Jurkat, Clone E6-1 (cell line): Measurements from ENCODE around the gene NABP1.

Source experiments
- DNase-seq: peaks from one replicate; pipeline ENCODE4 v3.0.0-alpha.2; 2011; ENCODE audit warnings: low read depth, low spot score
- H3K4me3 ChIP-seq: 2 replicates; pipeline ENCODE4 v1.5.1; 2011; ENCODE audit warnings: mild to moderate bottlenecking, low read length, control low read depth, moderate library complexity

The NABP1 gene

GRCh38 chr2:191645434-191646162 is 32.3 kb upstream of the NABP1 start:
- no peak overlapping the region for H3K4me3 ChIP-seq
- no peak for DNase-seq

- no peak overlapping the region for H3K4me3 ChIP-seq
- DNase-seq = no peak
Measured at GRCh38 chr2:191646163-191646902, 31.6 kb upstream of the NABP1 start.

GRCh38 chr2:191649519-191649918 is 28.4 kb upstream of the NABP1 start:
- no peak for DNase-seq

GRCh38 chr2:191650896-191651773 is 26.8 kb upstream of the NABP1 start:
- DNase-seq = no peak
- H3K4me3 ChIP-seq = no peak overlapping the region

More at GRCh38 chr2:191649519-191649918, 28.4 kb upstream of the NABP1 start:
- no peak overlapping the region for H3K4me3 ChIP-seq

- no peak for DNase-seq
- no peak overlapping the region for H3K4me3 ChIP-seq
Measured at GRCh38 chr2:191653667-191654391, 24.1 kb upstream of the NABP1 start.

GRCh38 chr2:191656391-191656790 is 21.5 kb upstream of the NABP1 start:
- DNase-seq = no peak
- H3K4me3 ChIP-seq = no peak overlapping the region

- no peak for DNase-seq
- H3K4me3 ChIP-seq = no peak overlapping the region
Measured at GRCh38 chr2:191656792-191657191, 21.1 kb upstream of the NABP1 start.

- no peak overlapping the region for H3K4me3 ChIP-seq
- DNase-seq = no peak
Measured at GRCh38 chr2:191657977-191658376, 20.0 kb upstream of the NABP1 start.

- DNase-seq = no peak
- H3K4me3 ChIP-seq = no peak overlapping the region
Measured at GRCh38 chr2:191659198-191659597, 18.7 kb upstream of the NABP1 start.

GRCh38 chr2:191660575-191660974 is 17.4 kb upstream of the NABP1 start:
- H3K4me3 ChIP-seq = no peak overlapping the region
- no peak for DNase-seq

GRCh38 chr2:191661097-191661924 is 16.6 kb upstream of the NABP1 start:
- no peak for DNase-seq
- H3K4me3 ChIP-seq = no peak overlapping the region

GRCh38 chr2:191664823-191665677 is 12.9 kb upstream of the NABP1 start:
- no peak for DNase-seq
- H3K4me3 ChIP-seq = no peak overlapping the region

GRCh38 chr2:191666226-191666625 is 11.7 kb upstream of the NABP1 start:
- DNase-seq = no peak
- H3K4me3 ChIP-seq = no peak overlapping the region

GRCh38 chr2:191666732-191667131 is 11.2 kb upstream of the NABP1 start:
- no peak overlapping the region for H3K4me3 ChIP-seq
- no peak for DNase-seq

GRCh38 chr2:191670076-191670475 is 7.9 kb upstream of the NABP1 start:
- no peak for DNase-seq
- H3K4me3 ChIP-seq = no peak overlapping the region

GRCh38 chr2:191670787-191671186 is 7.1 kb upstream of the NABP1 start:
- DNase-seq = no peak
- no peak overlapping the region for H3K4me3 ChIP-seq
